OCI-M2 (cell line): ENCODE measurements around the gene PROP1.
"Not testable (repeated sequence)": the region's sequence is repeated elsewhere in the genome, so short reads cannot be mapped to it uniquely, and the experiment has no call there.

ENCODE experiments used
- DNase-seq: peaks from one replicate; lab custom pipeline; 2025; ENCODE audit not compliant: unreplicated experiment; lab: John Stamatoyannopoulos, UW

The PROP1 gene

GRCh38 chr5:177995691-177996595 is at the start of gene PROP1:
Gene PROP1 (minus strand): TSS chr5:177996242. CDS start chr5:177995933, 309 bp downstream.
- DNase-seq: no peak

DNA sequence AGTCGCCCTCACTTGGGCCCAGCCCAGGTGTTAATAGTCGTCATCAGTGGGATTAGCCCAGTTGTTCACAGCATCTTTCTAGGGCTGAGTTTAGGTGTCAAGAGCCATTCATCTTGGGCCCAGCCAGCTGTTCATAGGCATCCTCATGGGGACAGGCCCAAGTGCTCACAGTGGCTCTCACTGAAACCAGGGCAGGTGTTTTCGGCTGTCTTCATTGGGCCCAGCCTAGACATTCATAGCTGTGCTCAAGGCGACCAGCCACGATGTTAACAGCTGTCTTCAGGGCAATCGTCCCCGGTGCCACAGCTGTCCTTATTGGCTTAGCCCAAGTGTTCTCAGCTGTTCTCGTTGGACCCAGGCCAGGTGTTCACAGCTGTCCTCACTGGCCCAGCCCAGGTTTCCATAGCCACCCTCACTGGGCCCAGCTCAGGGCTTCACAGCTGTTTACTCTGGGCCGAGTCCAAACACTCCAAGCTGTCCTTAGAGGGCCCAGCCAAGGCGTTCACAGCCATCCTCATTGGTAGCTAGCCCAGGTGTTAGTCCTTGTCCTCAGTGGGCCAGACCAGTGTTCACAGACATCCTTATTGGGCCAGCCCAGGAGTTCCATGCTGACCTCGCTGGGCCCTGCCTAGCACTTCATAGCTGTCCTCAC is 23.5 kb upstream of the PROP1 start:
- not testable (repeated sequence) for DNase-seq

GRCh38 chr5:178012758-178013157 is 16.7 kb upstream of the PROP1 start:
- not testable (repeated sequence) for DNase-seq

DNA sequence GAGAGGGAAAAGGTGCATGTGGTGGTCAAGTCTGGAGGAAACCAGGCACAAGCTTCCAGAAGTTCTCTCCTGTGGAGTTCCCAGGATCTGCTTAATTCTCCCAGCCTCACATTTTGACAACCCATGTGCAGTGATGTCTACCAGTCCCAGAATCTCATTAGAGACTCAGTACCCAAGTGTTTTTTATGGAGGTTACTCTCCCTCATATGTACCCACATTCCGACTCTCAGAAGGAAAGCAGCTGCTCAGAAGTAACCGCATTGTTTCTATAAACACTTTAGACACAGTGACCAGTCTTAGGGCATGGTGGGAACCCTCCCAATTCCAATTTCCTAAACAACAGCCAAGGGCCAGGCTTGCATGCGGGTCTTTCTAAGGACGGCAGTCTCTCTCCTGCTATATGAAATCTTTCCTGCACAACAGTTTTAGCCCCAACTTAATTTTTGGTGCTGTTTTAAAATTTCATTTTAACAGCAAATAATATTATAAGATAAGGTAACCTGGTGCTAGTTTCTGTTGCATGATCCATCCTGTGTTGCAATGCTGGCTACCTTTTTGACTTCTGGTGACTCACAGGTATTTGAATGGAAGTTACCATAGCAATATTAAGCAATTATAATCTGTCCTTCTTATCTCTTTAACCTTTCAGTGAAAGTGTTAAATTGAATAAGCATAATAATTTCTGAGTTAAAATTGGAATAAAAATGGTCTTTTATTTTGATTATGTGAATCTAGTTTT is 15.9 kb upstream of the PROP1 start:
- not testable (repeated sequence) for DNase-seq

DNA sequence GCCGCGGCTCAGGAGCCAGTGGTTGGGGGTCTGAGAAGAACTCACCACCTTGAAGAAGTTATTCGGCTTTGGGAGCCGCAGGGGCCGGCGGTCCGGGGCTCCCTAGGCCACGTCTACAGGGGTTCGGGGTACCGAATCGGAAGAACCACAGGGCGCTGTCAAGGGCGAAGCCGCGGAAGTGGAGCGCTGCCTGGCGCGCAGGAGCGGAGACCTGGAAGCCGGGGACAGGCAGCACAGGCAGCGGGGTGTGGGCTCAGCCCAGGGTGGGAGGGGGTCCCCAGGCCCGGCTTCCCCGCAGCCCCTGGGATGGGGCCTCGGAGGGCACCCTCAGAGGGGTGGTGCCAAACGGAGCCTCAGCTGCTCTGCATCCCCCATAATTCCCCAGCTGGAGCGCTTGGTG is 11.2 kb upstream of the PROP1 start:
- not testable (repeated sequence) for DNase-seq

DNA sequence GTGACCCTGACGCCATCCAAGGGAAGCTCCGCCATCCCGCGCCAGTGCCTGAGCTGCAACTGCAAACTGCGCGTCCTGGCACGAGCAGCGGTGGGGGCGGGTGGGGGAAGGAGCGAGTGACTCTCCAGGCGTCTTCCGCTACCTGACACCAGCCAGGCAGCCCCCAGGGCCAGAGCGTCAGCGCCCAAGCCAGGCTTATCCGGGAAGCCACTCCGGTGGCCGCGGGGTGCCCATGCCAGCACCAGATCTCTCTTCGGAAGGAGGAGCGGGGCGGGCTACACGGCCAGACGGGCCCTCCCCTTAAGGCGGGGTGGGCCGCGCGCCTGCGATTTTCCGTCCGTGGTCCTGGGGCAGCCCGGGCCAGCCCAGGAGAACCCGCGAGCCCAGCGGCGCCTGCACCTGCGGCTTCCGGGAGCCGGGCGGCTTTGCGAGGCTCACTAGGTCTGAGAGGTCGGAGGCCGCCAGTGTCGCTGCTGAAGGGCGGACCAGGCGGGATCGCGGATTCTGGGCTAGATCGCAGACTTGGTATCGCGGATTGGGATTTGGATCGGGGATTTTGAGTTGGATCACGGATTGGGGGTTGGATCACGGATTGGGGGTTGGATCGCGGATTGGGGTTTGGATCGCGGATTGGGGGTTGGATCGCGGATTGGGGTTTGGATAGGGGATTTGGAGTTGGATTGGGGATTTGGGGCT is 10.6 kb upstream of the PROP1 start:
- not testable (repeated sequence) for DNase-seq

DNA sequence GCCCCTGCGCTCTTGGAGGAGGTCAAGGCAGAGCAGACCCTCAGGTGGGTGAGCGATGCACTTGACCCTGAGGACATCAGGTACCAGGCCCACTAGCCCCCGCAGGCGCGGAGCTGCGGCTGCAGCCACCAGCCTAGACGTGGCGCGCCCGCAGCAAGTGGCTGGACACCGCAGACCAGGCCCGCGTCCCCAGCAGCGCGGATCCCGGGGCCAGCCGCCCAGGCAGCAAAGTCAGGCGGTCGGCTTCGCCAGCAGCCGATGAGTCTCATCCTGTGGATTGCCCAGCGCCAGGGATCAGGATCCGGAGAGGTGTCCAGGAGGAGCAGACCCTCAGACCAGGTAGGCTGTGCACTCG is 10.1 kb upstream of the PROP1 start:
- DNase-seq: not testable (repeated sequence)

- no peak for DNase-seq
Measured at GRCh38 chr5:177997846-177998245, 1.8 kb upstream of the PROP1 start.

- no peak for DNase-seq
Measured at GRCh38 chr5:177997319-177997670, 1.3 kb upstream of the PROP1 start.

DNA sequence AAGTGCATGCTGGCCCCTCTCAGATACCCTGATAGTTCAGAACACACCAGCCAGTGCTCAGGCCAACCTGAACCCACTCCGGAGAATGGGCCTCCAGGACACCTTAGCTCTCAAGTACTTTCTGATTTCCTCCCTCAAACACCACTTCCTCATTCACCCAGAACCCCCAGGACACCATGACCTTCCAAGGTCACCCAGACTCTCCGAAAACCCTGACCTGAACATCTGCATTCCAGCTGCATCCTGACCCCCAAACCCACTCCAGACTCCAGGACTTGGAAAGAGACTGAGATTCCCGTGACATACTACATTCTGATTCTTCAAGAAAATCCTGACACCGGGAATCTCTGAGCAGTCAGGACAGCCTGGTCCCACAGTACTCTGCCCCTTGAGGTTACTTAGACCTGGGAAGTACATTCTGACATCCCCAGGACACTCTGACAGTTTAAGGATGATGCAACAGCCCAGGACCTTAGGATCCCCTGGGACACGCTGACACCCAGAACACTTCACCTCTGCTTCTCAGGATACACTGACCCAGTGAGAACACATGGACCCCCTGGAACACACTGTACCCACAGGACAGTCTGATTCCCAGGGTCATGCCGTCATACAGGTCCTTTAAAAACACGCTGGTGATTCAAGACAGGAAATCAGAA is 747 bp upstream of the PROP1 start:
- no peak for DNase-seq

GRCh38 chr5:177994561-177995190 is 1.4 kb downstream of the PROP1 start:
- no peak for DNase-seq

GRCh38 chr5:177994063-177994462 is 2.0 kb downstream of the PROP1 start:
- no peak for DNase-seq

DNA sequence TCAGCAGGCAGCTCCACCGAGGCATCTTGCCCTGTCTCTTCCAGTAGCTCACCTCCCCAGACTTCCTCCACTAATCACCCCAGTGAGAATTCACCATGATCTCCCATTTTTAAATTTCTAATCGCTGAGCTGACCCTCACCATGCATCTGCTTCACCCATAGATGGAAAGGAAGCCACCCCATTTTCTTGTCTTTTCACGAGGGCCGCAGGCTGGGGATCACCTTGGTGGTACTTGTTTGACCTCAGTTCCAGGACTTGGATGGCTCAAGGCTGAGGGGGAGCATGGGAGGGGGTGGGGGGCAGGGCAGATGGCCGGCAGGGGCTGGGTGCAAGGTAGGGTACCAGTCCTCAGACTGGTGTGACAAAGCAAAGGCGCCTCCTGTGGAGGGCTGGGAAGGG is 3.6 kb downstream of the PROP1 start:
- DNase-seq: no peak

DNA sequence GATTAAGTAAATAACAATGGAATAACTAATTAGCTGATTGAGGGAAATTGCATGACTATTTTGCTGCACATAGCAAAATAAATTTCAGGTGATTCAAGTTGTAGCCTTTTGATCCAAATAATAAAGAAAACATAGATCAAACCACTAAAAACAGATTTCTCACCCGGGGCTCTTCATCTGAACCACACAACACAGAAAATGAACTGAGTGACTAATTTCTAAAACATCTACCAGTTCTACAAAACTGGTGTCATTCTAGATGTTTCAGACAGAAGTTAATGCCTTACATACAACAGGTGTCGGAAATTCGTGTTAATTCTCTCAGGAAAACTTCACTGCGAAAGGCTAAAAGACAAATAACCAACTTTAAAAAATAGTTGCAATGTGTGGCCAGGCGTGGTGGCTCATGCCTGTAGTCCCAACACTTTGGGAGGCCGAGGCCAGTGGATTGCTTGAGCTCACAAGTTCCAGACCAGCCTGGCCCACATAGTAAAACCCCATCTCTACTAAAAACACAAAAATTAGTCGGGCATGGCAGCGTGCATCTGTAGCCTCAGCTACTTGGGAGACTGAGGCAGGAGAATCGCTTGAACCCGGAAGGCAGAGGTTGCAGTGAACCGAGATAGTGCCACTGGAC is 6.9 kb downstream of the PROP1 start:
- DNase-seq: no peak

DNA sequence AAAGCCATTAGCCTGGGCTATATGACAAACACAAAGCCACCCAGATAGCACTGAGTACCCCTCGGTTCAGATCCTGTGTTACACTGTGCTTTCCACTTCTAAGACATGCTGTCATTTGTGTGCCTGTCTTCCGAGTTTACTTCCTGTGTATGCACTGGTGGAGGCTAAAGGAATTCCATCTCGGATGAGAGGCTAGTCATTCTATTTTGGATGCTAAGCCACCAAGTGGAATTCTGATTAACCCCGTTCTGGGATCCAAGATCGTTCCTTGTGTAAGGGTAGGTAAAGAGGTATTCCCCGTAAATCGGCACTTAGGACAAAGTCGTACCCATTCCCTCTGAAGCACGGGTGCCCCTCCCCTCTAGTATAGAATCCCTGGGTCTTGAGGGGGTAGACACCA is 8.7 kb downstream of the PROP1 start:
- no peak for DNase-seq

DNA sequence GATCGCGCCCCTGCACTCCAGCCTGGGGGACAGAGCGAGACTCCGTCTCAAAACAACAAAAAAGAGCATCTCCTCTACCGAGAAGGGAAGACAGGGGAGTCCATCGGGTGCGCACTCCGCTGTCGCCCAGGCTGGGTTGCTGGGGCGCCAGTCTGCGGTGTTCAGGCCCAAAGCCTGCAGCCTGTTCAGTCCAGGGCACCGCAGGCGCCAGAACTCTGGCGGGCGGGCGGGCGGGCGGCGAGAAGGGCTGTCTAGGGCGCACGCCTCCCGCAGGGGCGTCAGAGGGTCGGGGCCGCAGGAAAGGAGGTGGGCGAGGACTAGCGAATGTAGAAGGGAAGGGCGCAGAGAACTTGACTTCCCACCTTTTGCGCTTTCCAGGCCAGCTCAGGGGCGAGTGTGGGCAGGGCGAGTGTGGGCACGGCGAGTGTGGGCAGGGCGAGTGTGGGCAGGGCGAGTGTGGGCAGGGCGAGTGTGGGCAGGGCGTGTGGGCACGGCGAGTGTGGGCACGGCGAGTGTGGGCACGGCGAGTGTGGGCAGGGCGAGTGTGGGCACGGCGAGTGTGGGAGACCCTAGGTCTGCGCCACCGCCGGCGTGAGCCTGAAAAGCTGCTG is 10.5 kb downstream of the PROP1 start:
- no peak for DNase-seq

DNA sequence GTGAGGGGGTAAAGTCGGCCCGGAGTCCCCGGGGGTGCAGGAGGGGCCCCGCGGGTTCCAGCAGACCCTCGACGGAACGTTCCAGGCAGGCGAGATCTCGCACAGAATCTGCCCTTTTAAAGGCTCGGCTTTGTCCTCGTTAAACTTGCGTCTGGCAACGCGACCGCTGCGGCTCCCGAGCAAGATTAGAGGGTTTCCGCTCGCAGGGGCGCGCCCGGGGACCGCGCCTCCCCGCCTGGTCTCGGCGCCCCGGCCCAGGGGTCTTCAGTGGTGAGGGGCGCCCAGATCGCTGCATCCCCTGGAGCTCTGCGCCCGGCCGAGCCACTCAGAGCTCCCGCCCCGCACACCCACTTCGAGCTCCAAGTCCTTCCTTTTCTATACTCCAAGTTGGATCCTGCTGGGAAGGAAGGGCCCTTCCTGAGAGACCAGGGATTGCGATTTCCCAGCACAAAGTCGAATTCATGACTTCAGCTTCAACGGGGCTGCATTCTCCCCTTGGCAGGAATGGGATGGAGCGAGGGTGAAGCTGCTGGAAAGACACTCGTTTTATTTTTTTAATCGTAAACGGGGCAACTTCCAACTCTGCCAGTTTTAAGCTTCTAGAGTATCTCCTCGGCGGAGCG is 11.3 kb downstream of the PROP1 start:
- DNase-seq: no peak

DNA sequence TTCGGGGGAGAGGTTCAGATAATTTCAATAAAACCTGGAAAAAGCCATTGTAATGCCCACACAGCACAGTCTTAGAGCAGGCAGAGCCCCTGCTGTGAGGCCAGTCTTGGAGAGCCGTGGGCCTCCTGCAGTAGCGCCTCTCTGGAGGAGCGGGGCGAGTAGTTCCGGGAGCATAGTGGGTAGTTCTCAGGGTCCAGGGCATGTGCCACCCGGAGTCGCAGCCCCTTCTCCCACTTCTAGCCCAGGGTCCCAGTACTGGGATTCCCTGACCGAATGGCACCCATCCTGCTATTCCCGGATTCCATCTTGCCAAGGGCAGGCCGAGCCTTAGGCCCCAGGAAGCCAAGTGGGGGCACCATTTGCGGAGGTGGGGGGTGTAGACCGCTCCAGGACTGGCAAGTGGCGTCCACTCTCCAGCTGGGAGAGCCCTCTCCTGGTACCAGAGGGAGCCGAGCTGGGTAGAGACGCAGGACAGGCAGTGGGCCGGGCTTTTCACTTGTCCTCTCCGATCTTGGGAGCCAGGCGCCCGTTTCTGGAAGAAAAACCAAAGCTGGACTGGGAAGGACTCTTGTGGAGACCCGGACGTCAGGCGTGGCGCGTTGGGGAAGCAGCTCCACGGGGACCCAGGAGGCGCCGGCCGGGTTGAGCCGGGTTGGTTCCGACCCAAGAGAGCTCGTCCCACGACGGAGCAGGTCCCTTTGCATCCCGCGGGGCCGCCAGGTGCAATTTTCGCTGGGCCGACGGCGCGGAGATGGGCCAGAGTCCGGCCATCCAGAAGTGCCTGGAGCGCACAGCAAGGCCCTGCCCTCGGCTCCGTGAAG is 12.1 kb downstream of the PROP1 start:
- no peak for DNase-seq
